NCI-H128 (cell line): ENCODE data around the gene INPP5F.
A peak's percentile ranks its signal among the peaks of the same experiment; 100 is the strongest.
"Not testable (repeated sequence)": the region's sequence is repeated elsewhere in the genome, so short reads cannot be mapped to it uniquely, and the experiment has no call there.

Source experiments
- DNase-seq: peaks from one replicate; lab custom pipeline; 2025; ENCODE audit not compliant: unreplicated experiment; lab: John Stamatoyannopoulos, UW

INPP5F gene

GRCh38 chr10:119858063-119858462, 132.2 kb downstream of the INPP5F start:
- no peak for DNase-seq

GRCh38 chr10:119859420-119860258, 133.8 kb downstream of the INPP5F start:
- DNase-seq: no peak

- DNase-seq: no peak
Measured at GRCh38 chr10:119860866-119861607, 135.2 kb downstream of the INPP5F start.

DNA sequence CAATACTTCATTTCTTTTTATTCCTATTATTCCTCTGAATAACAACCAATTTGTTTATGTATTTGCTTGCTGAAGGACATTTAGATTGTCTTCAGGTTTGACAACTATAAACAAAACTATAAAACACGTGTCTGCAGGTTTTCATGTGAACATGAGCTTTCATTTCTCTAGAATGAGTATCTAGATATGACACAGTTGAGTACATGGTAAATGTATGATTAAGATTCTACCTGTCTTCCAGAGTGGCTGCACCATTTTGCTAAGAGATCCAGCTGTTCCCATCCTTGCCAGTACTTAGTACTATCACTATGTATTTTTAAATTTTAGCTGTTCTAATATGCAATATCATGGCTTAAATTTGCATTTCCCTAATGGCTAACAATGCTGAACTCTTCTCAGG, 136.7 kb downstream of the INPP5F start:
- no peak for DNase-seq

DNA sequence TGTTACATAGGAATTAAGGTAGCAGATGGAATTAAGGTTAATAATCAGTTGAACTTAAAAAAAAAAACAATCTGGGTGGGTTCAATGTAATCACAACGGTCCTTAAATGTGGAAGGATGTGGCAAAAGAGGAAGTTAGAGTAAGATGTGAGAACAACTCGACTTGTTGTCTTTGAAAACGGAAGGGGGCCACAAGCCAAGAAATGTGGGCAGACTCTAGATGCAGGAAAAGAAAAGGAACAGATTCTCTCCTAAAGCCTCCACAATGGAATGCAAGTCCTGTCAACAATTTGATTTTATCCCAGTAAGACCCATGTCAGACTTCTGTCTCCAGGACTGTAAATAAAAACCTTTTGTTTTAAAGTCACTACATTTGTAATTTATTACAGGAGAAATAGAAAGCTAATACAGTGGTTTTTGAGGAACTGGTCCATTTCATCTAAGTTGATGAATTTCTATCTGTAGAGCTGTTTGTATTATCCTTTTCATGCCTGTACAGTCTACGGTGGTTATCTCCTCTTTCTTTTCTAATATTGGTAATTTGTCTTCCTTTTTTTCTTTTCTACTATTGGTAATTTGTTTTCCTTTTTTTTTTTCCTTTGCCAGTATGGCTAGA, 138.2 kb downstream of the INPP5F start:
- no peak for DNase-seq

DNA sequence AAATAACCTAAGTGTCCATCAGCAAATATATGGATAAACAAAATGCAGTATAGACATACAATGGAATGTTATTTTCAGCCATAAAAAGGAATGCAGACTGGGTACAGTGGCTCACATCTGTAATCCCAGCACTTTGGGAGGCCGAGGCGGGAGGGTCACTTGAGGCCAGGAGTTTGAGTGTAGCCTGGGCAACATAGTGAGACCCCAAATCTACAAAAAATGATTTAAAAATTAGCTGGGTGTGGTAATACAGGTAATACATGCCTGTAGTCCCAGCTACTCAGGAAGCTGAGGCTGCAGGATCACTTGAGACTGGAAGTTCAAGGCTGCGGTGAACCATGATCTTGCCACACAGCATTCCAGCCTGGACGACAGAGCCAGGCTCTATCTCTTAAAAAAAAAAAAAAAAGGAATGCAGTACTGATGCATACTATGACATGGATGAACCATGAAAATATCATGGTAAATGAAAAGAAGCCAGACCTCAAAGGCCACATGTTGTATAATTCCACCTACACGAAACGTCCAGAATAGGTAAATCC, 139.9 kb downstream of the INPP5F start:
- DNase-seq: no peak

GRCh38 chr10:119867317-119867716, 141.5 kb downstream of the INPP5F start:
- DNase-seq: no peak

GRCh38 chr10:119869398-119869797, 143.5 kb downstream of the INPP5F start:
- not testable (repeated sequence) for DNase-seq

DNA sequence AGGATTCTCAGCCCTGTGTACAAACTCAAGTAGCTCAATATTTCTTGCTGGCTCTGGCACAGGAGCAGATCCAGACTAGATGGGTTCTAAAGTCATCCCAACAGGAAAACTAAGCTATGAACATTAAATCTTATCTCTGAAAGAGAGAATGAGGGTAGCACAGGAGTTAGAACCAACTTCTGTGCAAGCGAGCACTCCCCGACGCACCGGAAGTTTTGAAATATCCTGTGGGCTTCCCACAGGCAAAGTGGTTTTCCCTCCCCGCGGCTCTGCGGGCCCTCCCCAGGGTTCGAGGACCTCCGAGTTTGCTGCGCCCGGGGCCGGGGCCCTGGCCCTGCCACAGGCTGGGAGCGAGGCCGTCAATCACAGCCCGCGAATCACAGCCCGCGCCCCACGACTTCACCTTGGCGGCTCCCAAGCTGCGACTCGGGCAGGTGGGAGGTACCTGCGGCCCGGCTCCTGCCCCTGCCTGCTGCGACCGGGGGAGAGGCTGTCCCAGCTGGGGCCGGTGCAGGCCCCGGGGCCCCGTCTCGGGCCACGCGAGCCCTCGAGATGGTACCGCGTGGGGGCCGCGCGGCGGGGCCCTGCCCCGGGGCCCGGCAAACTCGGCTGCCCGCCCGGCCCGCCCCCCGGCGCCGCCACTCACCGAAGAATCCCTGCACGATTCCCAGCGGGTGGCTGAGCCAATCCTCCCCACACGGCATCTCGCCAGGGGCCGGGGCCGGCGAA, 146.2 kb downstream of the INPP5F start:
- DNase-seq: peak; percentile 39

DNA sequence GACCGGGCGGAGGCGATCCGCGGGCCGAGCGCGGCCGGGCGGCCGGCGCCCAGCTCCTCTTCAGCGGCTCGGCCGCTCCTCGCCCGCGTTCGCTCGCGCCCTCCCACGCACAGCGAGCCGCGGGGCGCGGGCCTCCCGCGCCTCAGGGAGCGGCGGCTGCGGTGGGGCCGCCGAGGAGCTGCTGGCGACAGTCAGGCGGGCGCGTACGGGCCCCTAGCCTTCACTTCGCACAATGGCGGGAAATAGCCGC, 146.7 kb downstream of the INPP5F start, which contains the start of gene MCMBP:
Gene MCMBP, minus strand, starts transcription at position 234 of the 250 bp plus-strand sequence. CDS start 259 bp downstream, outside the sequence.
- DNase-seq: no peak

DNA sequence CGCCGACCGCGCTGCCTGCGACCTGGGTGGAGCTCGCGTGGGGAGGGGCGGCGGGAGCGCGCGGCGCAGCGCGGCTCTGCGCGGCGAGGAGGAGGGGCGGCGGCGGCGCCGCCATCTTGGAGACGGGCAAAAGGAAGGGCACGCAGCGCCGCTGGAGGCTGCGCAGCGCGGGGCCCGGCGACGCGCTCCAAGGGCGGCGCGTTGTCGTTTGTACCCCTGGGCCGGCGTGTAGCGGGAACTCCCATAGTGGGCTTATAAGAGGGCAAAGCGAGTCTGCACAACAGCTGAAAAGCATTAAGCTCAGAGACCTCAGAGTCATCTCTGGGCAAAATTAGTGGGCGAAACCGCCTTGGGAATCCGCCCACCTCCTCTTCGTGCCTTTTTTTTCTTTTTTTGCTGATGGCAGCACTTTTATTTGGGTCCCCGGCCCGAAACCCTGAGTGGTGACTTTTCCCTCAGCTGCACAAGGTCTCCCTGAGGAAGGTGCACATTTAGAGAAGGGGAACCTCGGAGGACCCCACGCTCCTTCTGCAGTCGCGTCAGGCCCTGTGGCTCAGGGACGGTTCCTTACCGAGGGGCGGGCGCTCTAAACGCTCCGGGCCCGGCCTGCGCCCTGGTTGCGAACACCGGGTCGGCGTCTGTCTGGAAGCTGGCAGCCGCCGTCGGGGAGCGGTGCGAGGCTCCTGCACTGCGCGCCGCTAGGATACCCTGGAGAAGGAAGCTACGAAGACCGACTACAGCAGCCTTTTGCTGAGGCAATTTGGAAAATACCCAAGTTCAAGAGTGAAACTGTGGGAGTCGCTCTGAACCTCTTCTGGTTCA, 147.2 kb downstream of the INPP5F start:
- DNase-seq: peak; percentile 51

GRCh38 chr10:119878524-119878923, 152.7 kb downstream of the INPP5F start:
- DNase-seq: no peak
